Hypothalamus (tissue), 51 donors: Measurements from ENCODE around the gene PDP2.

ENCODE experiments used
- DNase-seq, 51 donors: peaks; one replicate each; lab custom pipeline; 2025; lab: John Stamatoyannopoulos, UW

Gene PDP2

GRCh38 chr16:66918355-66918754 is 38.0 kb downstream of the PDP2 start:
- DNase-seq: no peak

- DNase-seq: no peak
These were observed 38.7 kb downstream of the PDP2 start, which contains the start of gene CDH16 for GRCh38 chr16:66918803-66919568. Gene CDH16 (minus strand): TSS chr16:66918885. CDS start chr16:66918065, 820 bp downstream.

- no peak for DNase-seq
These were observed 39.4 kb downstream of the PDP2 start for GRCh38 chr16:66919569-66920298.

GRCh38 chr16:66920299-66920590 is 39.9 kb downstream of the PDP2 start:
- no peak for DNase-seq

GRCh38 chr16:66920924-66921680 is 40.8 kb downstream of the PDP2 start:
- DNase-seq: no peak

GRCh38 chr16:66921729-66922450 is 41.6 kb downstream of the PDP2 start:
- DNase-seq: no peak

GRCh38 chr16:66923247-66923731 is 43.0 kb downstream of the PDP2 start:
- DNase-seq: peak in 13 of 51 donors; percentile 6 to 29 (median 18)

- DNase-seq: no peak
These were observed 43.6 kb downstream of the PDP2 start for GRCh38 chr16:66923866-66924265.

- peak in 3 of 51 donors; percentile 13 to 24 (median 13) for DNase-seq
These were observed 44.4 kb downstream of the PDP2 start for GRCh38 chr16:66924527-66925321.

- peak in 11 of 51 donors; percentile 13 to 51 (median 25) for DNase-seq
These were observed 45.1 kb downstream of the PDP2 start, which contains the start of gene RRAD for GRCh38 chr16:66925322-66925840. Gene RRAD (minus strand): TSS chr16:66925535. CDS start chr16:66925179, 356 bp downstream.

GRCh38 chr16:66926171-66926947 is 46.0 kb downstream of the PDP2 start:
- peak in 25 of 51 donors; percentile 15 to 69 (median 37) for DNase-seq

- DNase-seq: peak in 6 of 51 donors; percentile 7 to 43 (median 29)
These were observed 46.7 kb downstream of the PDP2 start for GRCh38 chr16:66926961-66927436.

GRCh38 chr16:66927918-66928649 is 47.8 kb downstream of the PDP2 start:
- DNase-seq: peak in 2 of 51 donors; percentile 5 to 18

- DNase-seq: peak in 3 of 51 donors; percentile 14 to 24 (median 20)
These were observed 48.5 kb downstream of the PDP2 start for GRCh38 chr16:66928702-66929388.

GRCh38 chr16:66930189-66930588 is 49.9 kb downstream of the PDP2 start:
- no peak for DNase-seq

GRCh38 chr16:66931665-66932064 is 51.4 kb downstream of the PDP2 start:
- DNase-seq: no peak

GRCh38 chr16:66932076-66932475 is 51.8 kb downstream of the PDP2 start:
- no peak for DNase-seq
